Measurements from ENCODE around the gene CHRM5.

DNA sequence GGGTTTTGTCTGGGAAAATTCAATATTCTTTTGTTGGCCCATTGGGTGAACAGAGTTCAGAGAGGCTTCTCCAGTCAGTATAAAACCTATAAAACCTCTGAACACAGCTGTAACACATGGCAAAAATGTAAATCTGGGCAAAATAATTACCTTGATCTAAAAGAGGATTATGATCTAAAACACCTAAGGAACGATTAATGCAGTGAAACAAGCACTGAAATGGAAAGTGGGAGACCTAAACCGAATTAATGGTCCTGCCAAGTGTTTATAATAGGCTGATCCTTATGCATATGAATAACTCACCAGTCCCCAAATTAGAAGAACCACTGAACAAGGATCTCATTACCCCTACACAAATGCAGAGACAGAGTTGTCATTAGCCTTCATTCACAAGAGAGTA is 38.1 kb downstream of the CHRM5 start:
- TF ChIP-seq, protein P1, sequence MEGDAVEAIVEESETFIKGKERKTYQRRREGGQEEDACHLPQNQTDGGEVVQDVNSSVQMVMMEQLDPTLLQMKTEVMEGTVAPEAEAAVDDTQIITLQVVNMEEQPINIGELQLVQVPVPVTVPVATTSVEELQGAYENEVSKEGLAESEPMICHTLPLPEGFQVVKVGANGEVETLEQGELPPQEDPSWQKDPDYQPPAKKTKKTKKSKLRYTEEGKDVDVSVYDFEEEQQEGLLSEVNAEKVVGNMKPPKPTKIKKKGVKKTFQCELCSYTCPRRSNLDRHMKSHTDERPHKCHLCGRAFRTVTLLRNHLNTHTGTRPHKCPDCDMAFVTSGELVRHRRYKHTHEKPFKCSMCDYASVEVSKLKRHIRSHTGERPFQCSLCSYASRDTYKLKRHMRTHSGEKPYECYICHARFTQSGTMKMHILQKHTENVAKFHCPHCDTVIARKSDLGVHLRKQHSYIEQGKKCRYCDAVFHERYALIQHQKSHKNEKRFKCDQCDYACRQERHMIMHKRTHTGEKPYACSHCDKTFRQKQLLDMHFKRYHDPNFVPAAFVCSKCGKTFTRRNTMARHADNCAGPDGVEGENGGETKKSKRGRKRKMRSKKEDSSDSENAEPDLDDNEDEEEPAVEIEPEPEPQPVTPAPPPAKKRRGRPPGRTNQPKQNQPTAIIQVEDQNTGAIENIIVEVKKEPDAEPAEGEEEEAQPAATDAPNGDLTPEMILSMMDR (IDR thresholded peaks at IDR 0.05): no peak
- no peak for TF ChIP-seq POLR2A (IDR thresholded peaks at IDR 0.05)

Data from prostate gland (tissue), 2 donors.